HEK293T (cell line): ENCODE measurements around the gene GTF3C6.

Source experiments
- ELF4 ChIP-seq: fragments of 450-650 bp; IDR thresholded peaks from 2 replicates; pipeline ENCODE4 v1.6.1; 2017; ENCODE audit warnings: antibody characterized with exemption
- HDGF ChIP-seq: fragments of 450-650 bp; IDR thresholded peaks from 2 replicates; pipeline ENCODE4 v1.6.1; 2017; ENCODE audit warnings: antibody characterized with exemption, borderline replicate concordance
- SP1 ChIP-seq: fragments of 450-650 bp; IDR thresholded peaks from 2 replicates; pipeline ENCODE4 v1.6.1; 2017
- SUZ12 ChIP-seq: fragments of 450-650 bp; IDR thresholded peaks from 2 replicates; pipeline ENCODE4 v1.6.1; 2016; ENCODE audit warnings: mild to moderate bottlenecking

GRCh38 chr6:110934381-110934898, 24.1 kb upstream of the GTF3C6 start:
- TF ChIP-seq SP1 (no peak), HDGF (no peak), ELF4 (no peak), SUZ12 (no peak)
